ENCODE data around the gene DDX51.

DNA sequence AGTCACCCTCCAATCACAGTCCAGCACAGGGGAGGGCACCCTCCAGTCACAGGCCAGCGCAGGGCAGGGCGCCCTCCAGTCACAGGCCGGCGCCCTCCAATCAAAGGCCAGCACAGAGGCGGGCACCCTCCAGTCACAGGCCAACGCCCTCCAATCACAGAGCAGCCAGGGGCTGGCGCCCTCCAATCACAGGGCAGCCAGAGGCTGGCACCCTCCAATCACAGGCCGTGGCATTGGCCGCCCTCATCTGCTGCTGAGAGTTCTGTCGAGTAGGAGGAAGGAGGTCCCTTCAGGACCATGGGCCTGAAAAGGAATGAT is 26.6 kb downstream of the DDX51 start:
- TF ChIP-seq ZFX (IDR thresholded peaks at IDR 0.05), result no peak
- TF ChIP-seq, protein P1, sequence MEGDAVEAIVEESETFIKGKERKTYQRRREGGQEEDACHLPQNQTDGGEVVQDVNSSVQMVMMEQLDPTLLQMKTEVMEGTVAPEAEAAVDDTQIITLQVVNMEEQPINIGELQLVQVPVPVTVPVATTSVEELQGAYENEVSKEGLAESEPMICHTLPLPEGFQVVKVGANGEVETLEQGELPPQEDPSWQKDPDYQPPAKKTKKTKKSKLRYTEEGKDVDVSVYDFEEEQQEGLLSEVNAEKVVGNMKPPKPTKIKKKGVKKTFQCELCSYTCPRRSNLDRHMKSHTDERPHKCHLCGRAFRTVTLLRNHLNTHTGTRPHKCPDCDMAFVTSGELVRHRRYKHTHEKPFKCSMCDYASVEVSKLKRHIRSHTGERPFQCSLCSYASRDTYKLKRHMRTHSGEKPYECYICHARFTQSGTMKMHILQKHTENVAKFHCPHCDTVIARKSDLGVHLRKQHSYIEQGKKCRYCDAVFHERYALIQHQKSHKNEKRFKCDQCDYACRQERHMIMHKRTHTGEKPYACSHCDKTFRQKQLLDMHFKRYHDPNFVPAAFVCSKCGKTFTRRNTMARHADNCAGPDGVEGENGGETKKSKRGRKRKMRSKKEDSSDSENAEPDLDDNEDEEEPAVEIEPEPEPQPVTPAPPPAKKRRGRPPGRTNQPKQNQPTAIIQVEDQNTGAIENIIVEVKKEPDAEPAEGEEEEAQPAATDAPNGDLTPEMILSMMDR (conservative IDR thresholded peaks at IDR 0.05), result no peak
